Activated CD8-positive, alpha-beta memory T cell treated with anti-CD3 and anti-CD28 coated beads, Interleukin-2, amount 50 U/mL, for 1 hour (primary cell): ENCODE results near the gene GNA12.
"Not testable (repeated sequence)": the region's sequence is repeated elsewhere in the genome, so short reads cannot be mapped to it uniquely, and the experiment has no call there.

Experiments used
- DNase-seq: peaks from one replicate; pipeline ENCODE4 v3.0.0-alpha.2; 2020; ENCODE audit errors: extremely low read depth

Gene GNA12

GRCh38 chr7:2728316-2729030 is 115.6 kb downstream of the GNA12 start:
- no peak for DNase-seq

GRCh38 chr7:2727206-2727605 is 116.9 kb downstream of the GNA12 start:
- not testable (repeated sequence) for DNase-seq

- no peak for DNase-seq
Measured at GRCh38 chr7:2726316-2727018, 117.6 kb downstream of the GNA12 start.

GRCh38 chr7:2725178-2726105 is 118.7 kb downstream of the GNA12 start:
- no peak for DNase-seq

- DNase-seq: no peak
Measured at GRCh38 chr7:2724453-2725177, 119.5 kb downstream of the GNA12 start.

- DNase-seq: not testable (repeated sequence)
Measured at GRCh38 chr7:2724036-2724435, 120.1 kb downstream of the GNA12 start.

- DNase-seq: no peak
Measured at GRCh38 chr7:2723138-2723850, 120.8 kb downstream of the GNA12 start.

- no peak for DNase-seq
Measured at GRCh38 chr7:2722591-2722990, 121.5 kb downstream of the GNA12 start.

- no peak for DNase-seq
Measured at GRCh38 chr7:2721842-2722241, 122.3 kb downstream of the GNA12 start.

GRCh38 chr7:2720024-2720423 is 124.1 kb downstream of the GNA12 start:
- no peak for DNase-seq

- DNase-seq: no peak
Measured at GRCh38 chr7:2719007-2719406, 125.1 kb downstream of the GNA12 start.

- no peak for DNase-seq
Measured at GRCh38 chr7:2718296-2718965, 125.7 kb downstream of the GNA12 start.

GRCh38 chr7:2717293-2718261 is 126.5 kb downstream of the GNA12 start:
- no peak for DNase-seq

- DNase-seq: no peak
Measured at GRCh38 chr7:2716906-2717292, 127.2 kb downstream of the GNA12 start.

GRCh38 chr7:2716488-2716887 is 127.6 kb downstream of the GNA12 start:
- no peak for DNase-seq

GRCh38 chr7:2715341-2716231 is 128.5 kb downstream of the GNA12 start:
- DNase-seq: no peak

- no peak for DNase-seq
Measured at GRCh38 chr7:2714636-2715035, 129.5 kb downstream of the GNA12 start.

- no peak for DNase-seq
Measured at GRCh38 chr7:2713978-2714377, 130.1 kb downstream of the GNA12 start.
